CD4-positive, alpha-beta T cell treated with Interleukin-12 subunit alpha and Interleukin-12 subunit beta, for 1 hour (primary cell): Measurements from ENCODE around the gene TRMT61A.

Source experiments
- DNase-seq: peaks from one replicate; pipeline ENCODE4 v3.0.0-alpha.2; 2020

Gene TRMT61A

GRCh38 chr14:103528587-103529382, at the start of gene TRMT61A:
Gene TRMT61A, plus strand, starts transcription at chr14:103529196. Its CDS starts 783 bp downstream, at chr14:103529979.
- DNase-seq = peak; percentile 84

- peak; percentile 24 for DNase-seq
These were observed 48.4 kb upstream of the TRMT61A start for GRCh38 chr14:103480595-103480994.

- no peak for DNase-seq
These were observed 45.4 kb upstream of the TRMT61A start for GRCh38 chr14:103483600-103483999.

- no peak for DNase-seq
These were observed 43.5 kb upstream of the TRMT61A start for GRCh38 chr14:103485504-103485903.

- DNase-seq = no peak
These were observed 40.9 kb upstream of the TRMT61A start for GRCh38 chr14:103488071-103488470.

GRCh38 chr14:103488960-103489359, 40.0 kb upstream of the TRMT61A start:
- no peak for DNase-seq

- no peak for DNase-seq
These were observed 39.4 kb upstream of the TRMT61A start for GRCh38 chr14:103489621-103490020.

- no peak for DNase-seq
These were observed 37.3 kb upstream of the TRMT61A start for GRCh38 chr14:103491691-103492090.

GRCh38 chr14:103492156-103492925, 36.7 kb upstream of the TRMT61A start:
- no peak for DNase-seq

GRCh38 chr14:103495854-103496253, 33.1 kb upstream of the TRMT61A start:
- DNase-seq = no peak

- no peak for DNase-seq
These were observed 32.2 kb upstream of the TRMT61A start for GRCh38 chr14:103496776-103497175.

GRCh38 chr14:103499709-103500108, 29.3 kb upstream of the TRMT61A start:
- DNase-seq = no peak

- peak; percentile 77 for DNase-seq
These were observed 28.6 kb upstream of the TRMT61A start for GRCh38 chr14:103500148-103500990.

- DNase-seq = no peak
These were observed 27.7 kb upstream of the TRMT61A start for GRCh38 chr14:103501041-103501870.

GRCh38 chr14:103501921-103502669, 26.9 kb upstream of the TRMT61A start:
- DNase-seq = no peak

- no peak for DNase-seq
These were observed 26.1 kb upstream of the TRMT61A start for GRCh38 chr14:103502877-103503276.

- no peak for DNase-seq
These were observed 25.7 kb upstream of the TRMT61A start for GRCh38 chr14:103503296-103503695.

GRCh38 chr14:103504991-103505565, 23.9 kb upstream of the TRMT61A start:
- no peak for DNase-seq

GRCh38 chr14:103507751-103508150, 21.2 kb upstream of the TRMT61A start:
- no peak for DNase-seq

GRCh38 chr14:103508521-103509329, 20.3 kb upstream of the TRMT61A start:
- DNase-seq = no peak
